ENCODE data around the gene SP140. TPM values are rescaled to one million over a fixed set of nuclear protein-coding genes. Genes with fewer than 3 reads are reported as not detected.

Gene SP140
- total and polyA plus RNA-seq, 9 of the 15 experiments (the other 6 are each of a cell fraction or from before 2014, with no cell fraction given), result 0.04 to 1.1 (median 0.57) TPM; not detected in 1

DNA sequence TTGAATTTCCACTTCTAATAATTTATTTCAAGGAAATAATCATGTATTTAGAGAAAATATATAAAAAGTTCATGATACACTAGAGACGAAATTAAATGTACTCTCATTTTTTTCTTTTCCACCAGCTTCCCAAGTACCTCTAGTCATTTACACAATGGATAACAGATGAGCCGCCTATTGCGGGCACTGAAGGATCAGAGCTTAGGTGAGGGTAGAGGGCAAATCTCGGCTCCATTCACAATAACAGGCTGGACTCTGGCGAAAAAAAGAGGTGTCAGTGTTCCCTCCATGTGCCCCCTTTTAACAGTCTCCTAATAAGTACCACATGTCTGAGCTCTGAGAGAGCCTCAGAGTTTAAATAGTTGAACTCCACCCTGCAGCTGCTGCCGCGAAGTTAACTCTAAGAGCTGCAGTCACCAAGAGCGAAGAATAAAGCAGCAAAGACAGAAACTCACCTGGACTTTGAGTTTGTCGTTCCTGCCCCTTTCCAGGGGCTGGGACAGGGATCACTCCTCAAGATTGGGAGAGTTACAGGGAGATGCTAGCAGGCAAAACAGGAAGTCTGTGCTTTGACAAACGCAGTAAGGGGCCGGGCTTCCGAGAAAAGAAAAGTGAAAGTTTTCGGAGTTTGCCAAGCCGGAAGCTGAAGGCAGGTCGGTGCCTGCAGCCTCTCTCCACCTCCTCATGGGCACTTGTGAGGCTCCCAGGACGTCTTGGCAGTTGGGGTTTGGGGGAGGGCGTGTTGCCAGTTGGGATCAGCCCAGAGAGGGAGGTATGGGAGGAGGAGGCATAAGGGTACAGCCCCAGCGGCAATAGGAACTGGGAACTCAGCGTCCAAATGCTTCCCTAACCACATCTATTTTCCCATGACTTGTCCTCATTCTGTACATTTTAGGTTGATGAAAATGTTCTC, 5.9 kb upstream of the SP140 start, which contains the start of gene SP110 (continued):
- peak; percentile 87 for TF ChIP-seq ELF1 (tag; IDR thresholded peaks at IDR 0.05)
- TF ChIP-seq, protein P1, sequence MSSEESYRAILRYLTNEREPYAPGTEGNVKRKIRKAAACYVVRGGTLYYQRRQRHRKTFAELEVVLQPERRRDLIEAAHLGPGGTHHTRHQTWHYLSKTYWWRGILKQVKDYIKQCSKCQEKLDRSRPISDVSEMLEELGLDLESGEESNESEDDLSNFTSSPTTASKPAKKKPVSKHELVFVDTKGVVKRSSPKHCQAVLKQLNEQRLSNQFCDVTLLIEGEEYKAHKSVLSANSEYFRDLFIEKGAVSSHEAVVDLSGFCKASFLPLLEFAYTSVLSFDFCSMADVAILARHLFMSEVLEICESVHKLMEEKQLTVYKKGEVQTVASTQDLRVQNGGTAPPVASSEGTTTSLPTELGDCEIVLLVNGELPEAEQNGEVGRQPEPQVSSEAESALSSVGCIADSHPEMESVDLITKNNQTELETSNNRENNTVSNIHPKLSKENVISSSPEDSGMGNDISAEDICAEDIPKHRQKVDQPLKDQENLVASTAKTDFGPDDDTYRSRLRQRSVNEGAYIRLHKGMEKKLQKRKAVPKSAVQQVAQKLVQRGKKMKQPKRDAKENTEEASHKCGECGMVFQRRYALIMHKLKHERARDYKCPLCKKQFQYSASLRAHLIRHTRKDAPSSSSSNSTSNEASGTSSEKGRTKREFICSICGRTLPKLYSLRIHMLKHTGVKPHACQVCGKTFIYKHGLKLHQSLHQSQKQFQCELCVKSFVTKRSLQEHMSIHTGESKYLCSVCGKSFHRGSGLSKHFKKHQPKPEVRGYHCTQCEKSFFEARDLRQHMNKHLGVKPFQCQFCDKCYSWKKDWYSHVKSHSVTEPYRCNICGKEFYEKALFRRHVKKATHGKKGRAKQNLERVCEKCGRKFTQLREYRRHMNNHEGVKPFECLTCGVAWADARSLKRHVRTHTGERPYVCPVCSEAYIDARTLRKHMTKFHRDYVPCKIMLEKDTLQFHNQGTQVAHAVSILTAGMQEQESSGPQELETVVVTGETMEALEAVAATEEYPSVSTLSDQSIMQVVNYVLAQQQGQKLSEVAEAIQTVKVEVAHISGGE (CRISPR knock-in tag; IDR thresholded peaks at IDR 0.05), result 0 out of 6 replicates have a peak, but pooled peaks of 1 of the 3 experiments have one; percentile 46
- TF ChIP-seq, protein P2, sequence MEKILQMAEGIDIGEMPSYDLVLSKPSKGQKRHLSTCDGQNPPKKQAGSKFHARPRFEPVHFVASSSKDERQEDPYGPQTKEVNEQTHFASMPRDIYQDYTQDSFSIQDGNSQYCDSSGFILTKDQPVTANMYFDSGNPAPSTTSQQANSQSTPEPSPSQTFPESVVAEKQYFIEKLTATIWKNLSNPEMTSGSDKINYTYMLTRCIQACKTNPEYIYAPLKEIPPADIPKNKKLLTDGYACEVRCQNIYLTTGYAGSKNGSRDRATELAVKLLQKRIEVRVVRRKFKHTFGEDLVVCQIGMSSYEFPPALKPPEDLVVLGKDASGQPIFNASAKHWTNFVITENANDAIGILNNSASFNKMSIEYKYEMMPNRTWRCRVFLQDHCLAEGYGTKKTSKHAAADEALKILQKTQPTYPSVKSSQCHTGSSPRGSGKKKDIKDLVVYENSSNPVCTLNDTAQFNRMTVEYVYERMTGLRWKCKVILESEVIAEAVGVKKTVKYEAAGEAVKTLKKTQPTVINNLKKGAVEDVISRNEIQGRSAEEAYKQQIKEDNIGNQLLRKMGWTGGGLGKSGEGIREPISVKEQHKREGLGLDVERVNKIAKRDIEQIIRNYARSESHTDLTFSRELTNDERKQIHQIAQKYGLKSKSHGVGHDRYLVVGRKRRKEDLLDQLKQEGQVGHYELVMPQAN (IDR thresholded peaks at IDR 0.05; ENCODE audit: borderline replicate concordance), result peak; percentile 54
- peak in 1 of 2 experiments; percentile 26; a peak in 1 of 4 replicates for TF ChIP-seq HDAC1 (IDR thresholded peaks at IDR 0.05)
- TF ChIP-seq, protein P3, sequence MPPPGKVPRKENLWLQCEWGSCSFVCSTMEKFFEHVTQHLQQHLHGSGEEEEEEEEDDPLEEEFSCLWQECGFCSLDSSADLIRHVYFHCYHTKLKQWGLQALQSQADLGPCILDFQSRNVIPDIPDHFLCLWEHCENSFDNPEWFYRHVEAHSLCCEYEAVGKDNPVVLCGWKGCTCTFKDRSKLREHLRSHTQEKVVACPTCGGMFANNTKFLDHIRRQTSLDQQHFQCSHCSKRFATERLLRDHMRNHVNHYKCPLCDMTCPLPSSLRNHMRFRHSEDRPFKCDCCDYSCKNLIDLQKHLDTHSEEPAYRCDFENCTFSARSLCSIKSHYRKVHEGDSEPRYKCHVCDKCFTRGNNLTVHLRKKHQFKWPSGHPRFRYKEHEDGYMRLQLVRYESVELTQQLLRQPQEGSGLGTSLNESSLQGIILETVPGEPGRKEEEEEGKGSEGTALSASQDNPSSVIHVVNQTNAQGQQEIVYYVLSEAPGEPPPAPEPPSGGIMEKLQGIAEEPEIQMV (tag; conservative IDR thresholded peaks at IDR 0.05; ENCODE audit: low read depth), result no peak
- TF ChIP-seq CC2D1A (IDR thresholded peaks at IDR 0.05), result no peak
- TF ChIP-seq, protein P4, sequence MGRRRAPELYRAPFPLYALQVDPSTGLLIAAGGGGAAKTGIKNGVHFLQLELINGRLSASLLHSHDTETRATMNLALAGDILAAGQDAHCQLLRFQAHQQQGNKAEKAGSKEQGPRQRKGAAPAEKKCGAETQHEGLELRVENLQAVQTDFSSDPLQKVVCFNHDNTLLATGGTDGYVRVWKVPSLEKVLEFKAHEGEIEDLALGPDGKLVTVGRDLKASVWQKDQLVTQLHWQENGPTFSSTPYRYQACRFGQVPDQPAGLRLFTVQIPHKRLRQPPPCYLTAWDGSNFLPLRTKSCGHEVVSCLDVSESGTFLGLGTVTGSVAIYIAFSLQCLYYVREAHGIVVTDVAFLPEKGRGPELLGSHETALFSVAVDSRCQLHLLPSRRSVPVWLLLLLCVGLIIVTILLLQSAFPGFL (CRISPR knock-in tag; IDR thresholded peaks at IDR 0.05), result no peak
